ENCODE results near the gene FOXO3.

DNA sequence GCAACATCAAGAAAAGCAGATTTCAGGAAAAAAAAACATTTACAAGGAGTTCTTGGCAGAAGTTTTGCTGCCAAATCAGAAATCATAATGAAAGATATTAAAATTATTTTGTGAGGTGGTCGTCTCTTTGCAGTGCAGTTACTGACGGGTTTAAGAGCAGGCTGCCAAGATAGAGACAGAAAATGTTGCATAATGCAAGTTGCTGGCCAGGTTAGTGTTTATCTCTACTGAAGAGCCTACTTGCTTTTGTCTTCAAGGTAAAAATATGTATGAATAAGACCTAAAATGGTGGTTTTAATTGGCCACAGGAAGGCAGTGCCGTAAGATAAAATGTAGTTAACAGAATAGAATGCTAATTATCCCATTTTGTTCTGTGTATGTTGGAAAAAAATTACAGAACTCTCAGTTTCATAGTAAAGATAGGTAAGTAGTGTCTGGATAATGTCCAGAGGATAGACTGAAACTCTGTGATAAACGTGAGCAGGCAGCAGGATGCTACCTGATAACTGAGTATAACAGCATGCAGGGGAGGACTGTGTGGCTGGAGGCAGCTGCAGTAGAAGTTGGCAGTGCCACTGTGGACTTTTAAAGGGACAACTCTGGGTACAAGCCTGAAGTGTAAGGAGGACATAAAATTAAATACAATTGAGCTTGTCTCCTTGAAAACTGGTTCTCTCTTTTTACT lies 13.9 kb downstream of the FOXO3 start:
- TF ChIP-seq, protein P1, sequence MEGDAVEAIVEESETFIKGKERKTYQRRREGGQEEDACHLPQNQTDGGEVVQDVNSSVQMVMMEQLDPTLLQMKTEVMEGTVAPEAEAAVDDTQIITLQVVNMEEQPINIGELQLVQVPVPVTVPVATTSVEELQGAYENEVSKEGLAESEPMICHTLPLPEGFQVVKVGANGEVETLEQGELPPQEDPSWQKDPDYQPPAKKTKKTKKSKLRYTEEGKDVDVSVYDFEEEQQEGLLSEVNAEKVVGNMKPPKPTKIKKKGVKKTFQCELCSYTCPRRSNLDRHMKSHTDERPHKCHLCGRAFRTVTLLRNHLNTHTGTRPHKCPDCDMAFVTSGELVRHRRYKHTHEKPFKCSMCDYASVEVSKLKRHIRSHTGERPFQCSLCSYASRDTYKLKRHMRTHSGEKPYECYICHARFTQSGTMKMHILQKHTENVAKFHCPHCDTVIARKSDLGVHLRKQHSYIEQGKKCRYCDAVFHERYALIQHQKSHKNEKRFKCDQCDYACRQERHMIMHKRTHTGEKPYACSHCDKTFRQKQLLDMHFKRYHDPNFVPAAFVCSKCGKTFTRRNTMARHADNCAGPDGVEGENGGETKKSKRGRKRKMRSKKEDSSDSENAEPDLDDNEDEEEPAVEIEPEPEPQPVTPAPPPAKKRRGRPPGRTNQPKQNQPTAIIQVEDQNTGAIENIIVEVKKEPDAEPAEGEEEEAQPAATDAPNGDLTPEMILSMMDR (IDR thresholded peaks at IDR 0.05), result no peak
- TF ChIP-seq EP300 (IDR thresholded peaks at IDR 0.05; ENCODE audit: low read depth), result no peak
